ENCODE measurements around the gene CXorf49B. TPM values are rescaled to one million over a fixed set of nuclear protein-coding genes. Genes with fewer than 3 reads are reported as not detected.

The CXorf49B gene
- not detected in 2 replicates for total RNA-seq

DNA sequence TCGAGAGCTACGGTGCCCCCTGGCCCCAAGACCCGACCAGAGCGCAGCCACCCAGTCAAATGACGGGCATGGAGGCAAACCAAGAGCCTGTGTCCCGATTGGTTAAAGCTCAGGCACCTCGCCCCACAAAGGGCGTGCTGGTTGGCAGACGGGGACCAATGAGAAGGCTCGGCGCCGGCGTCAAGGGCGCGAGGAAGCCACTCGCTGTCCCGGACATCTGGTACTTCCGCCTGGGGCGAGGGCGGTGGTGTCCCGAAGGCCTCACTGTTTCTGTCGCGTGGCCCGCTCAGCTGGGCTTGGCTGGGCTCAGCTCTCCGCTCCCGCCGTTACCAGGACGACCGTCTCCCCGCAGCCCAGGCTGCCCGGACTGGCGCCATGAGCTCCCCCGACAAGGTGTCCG, at the start of gene CXorf49B:
CXorf49B (plus strand) TSS at position 301 of the 400 bp plus-strand sequence; CDS start at position 376, 75 bp downstream.

DNA sequence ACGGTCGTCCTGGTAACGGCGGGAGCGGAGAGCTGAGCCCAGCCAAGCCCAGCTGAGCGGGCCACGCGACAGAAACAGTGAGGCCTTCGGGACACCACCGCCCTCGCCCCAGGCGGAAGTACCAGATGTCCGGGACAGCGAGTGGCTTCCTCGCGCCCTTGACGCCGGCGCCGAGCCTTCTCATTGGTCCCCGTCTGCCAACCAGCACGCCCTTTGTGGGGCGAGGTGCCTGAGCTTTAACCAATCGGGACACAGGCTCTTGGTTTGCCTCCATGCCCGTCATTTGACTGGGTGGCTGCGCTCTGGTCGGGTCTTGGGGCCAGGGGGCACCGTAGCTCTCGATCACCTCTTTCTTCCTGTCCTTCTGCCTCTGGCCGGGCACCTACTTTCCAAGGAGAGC, 45.0 kb upstream of the CXorf49B start, which contains the start of gene CXorf49:
CXorf49 (minus strand) TSS at position 101 of the 400 bp plus-strand sequence. CDS start 134 bp downstream, outside the sequence.

Other genes starting within 250 kb of the CXorf49B start
- gene OGT, start 230.2 kb upstream of the CXorf49B start, total RNA-seq, result 27.9 and 33.6 TPM in 2 replicates
- 0.17 and 0.59 TPM in 2 replicates for gene GCNA, start 184.9 kb upstream of the CXorf49B start, total RNA-seq
- not detected in 2 replicates for gene CXCR3, start 144.8 kb upstream of the CXorf49B start, total RNA-seq
- not detected in 2 replicates for gene CXorf49, start 45.1 kb upstream of the CXorf49B start, total RNA-seq
- gene NHSL2, start 147.5 kb downstream of the CXorf49B start, total RNA-seq, result 0.59 and 0.84 TPM in 2 replicates